HG02884 (cell line): Measurements from ENCODE around the gene TMCO4.

Experiments
- ATAC-seq: cut with Tn5 transposase; IDR thresholded peaks from one replicate; pipeline ENCODE4 v1.9.1; 2021; ENCODE audit warnings: mild to moderate bottlenecking, moderate library complexity; ENCODE audit not compliant: unreplicated experiment

TMCO4 gene

DNA sequence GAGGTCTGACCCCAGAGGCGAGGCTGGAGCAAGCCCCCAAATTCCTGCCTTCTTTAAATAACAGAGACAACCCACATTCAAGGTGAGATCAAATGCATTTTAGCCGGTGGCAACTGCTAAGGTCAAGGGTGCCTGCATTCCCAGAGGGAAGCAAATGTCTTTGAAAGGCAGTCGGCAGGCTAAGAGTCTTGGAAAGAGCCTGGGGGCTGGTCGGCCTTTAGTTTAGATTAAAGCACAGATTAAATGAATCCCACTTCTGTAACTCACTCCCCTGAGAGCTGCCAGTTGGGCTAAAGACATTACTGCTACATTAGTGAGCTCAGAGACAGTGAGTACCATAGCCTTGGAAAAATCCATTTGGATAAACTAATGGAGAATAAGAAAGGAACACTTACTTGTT is 75.8 kb downstream of the TMCO4 start:
- no peak for ATAC-seq

DNA sequence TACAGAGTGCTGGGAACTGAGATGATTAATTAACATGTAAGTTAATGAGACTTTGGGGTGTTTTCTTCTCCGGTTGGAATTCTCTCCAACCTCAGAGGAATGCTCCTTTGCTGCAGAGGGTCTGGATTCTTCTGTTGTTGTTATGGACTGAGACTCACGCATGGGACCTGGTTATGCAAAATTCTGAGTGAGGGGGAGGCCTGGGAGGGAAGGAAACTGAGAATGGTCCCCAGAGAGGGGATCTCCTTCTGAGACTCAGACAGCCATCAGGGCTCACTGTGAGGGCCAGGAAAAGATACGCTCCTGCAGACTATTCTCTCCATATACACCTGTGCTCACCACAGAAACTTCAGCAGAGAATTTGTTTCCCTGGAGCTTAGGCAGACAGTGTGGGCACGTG is 78.7 kb downstream of the TMCO4 start:
- no peak for ATAC-seq

GRCh38 chr1:19720174-19720573 is 79.5 kb downstream of the TMCO4 start:
- ATAC-seq, result no peak

DNA sequence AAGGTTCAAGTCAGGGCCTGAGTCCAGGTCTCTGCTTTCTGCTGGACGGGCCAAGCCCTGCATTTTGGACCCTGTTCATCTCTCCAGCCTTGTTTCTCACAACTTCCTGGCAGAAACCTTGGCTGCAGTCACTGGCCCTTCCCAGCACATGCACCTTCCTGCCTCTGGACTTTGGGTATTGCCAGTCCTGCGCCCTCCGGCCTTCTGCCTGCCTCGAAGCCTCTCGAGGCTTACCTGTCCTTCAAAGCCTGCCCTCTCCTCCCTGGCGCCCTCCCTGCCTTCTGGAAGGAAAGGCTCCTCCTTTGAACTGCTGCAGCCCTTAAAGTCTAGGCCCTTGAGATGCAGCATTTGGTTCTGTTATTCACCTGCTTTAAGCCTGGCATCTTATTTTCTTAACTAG is 82.2 kb downstream of the TMCO4 start:
- ATAC-seq, result no peak

- peak; percentile 52 for ATAC-seq
Measured at GRCh38 chr1:19715334-19716203, 84.1 kb downstream of the TMCO4 start.

- ATAC-seq, result no peak
Measured at GRCh38 chr1:19712928-19713327, 86.8 kb downstream of the TMCO4 start.

DNA sequence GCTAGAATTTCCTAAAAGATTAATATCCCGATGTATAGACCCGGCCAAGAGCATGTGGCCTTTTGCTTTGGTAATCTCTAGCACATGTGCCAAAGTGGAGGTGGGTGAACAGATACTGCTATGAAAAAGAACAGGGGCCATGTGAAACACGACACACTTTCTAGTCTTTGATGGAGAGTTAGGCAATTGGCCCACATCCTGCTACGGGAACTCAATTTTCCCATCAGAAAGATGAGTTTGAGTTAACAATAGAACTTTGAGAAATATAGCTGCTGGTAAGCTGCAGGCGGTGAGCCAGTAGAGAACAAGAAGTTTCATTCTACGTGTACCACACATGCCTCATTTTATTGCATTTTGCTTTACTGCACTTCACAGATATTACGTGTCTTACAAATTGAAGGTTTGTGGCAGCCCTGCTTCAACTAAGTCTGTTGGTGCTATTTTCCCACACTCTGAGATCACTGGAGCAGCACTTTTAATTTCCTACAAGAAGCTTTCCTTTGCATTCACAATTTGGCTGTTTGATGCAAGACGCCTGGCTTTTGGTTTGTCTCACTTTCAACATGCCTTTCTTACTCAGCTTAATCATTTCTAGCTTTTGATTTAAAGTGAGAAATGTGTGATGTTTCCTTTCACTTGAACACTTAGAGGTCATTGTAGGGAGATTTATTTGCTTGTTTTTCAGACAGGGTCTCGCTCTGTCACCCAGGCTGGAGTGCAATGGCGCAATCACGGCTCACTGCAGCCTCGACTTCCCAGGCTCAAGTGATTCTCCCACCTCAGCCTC is 88.7 kb downstream of the TMCO4 start:
- peak; percentile 58 for ATAC-seq

DNA sequence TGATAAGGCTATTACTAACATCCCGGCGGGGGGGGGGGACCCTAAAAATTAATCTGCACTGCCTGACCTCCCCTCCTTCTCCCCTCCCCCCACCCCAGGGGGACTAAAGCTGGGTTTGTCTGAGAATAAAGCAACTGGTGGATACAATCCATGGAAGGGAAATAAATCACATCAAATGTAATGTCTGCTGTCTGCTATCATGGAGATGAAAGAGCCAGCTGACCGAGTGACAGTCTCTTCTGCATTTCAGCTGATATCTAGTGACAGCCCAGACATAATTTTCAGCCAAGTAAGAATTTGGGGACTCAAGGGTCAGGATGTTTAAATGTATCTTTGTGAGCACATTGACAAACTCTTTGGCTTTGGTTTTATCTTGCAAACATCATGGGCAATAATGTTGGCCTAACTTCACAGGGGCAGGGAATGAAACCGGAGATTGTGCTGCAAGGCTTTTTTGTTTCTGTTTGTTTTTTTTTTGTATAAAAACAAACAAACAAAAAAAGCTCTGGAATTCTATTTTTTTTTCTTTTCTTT is 90.4 kb downstream of the TMCO4 start:
- ATAC-seq, result no peak

- ATAC-seq, result no peak
Measured at GRCh38 chr1:19708567-19709110, 91.1 kb downstream of the TMCO4 start.

DNA sequence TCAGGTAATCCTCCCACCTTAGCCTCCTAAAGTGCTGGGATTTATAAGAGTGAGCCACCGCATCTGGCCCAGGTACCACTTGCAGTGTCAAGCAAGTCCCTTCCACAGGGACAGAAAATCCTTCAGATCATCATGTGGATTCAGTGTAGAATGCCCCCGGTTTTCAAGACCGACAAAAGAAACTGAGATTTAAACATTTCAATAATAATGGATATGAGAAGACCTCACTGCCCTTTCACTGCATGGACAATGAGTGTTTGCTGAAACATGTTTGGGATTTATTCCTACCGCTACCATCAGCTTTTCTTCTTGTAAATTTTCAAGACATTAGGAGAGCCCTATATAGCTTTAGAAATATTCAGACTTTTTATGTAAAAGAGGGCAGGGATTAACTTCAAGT is 93.6 kb downstream of the TMCO4 start:
- no peak for ATAC-seq

GRCh38 chr1:19705464-19705863 is 94.3 kb downstream of the TMCO4 start:
- ATAC-seq, result no peak

GRCh38 chr1:19704247-19705113 is 95.2 kb downstream of the TMCO4 start:
- no peak for ATAC-seq

GRCh38 chr1:19703280-19703679 is 96.4 kb downstream of the TMCO4 start:
- no peak for ATAC-seq

- ATAC-seq, result no peak
Measured at GRCh38 chr1:19700079-19700777, 99.5 kb downstream of the TMCO4 start.

DNA sequence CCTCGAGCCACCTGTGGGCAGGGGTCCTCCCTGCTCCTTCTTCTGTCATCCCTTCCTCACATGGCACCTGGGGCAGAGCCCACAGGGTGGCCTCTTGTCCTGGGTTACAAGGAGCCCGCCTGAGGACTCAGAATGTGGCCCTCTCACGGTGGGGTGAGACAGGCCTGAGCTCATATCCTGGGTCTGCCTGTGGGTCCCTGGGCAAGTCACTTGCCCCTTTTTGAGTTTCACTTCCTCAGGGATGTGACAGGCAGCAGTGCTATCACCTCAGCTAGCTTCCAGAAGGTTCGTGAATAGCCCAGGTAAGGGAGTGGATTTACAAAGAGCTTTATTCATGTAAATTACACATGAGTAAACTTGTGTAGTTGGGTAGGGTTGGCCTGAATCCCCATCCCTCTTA is 101.5 kb downstream of the TMCO4 start:
- ATAC-seq, result no peak

DNA sequence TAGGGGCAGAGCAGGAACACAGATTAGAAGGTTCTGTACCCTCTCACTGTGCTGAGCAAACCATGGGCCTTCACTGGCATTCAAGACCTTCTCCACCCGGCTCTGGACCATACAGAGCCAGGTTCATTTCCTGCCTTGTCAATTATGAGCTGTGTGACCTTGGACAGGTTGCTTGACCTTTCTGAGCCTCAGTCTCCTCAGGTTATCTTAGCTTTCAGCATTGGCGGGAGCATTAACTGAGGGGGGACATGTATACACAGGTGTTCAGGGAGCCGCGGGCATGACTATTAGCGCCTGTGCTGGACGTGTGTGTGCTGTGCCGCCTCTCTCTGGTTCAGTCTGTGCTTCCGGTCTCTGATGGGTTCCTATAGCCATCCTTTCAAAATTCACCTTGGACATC is 102.9 kb downstream of the TMCO4 start:
- no peak for ATAC-seq

DNA sequence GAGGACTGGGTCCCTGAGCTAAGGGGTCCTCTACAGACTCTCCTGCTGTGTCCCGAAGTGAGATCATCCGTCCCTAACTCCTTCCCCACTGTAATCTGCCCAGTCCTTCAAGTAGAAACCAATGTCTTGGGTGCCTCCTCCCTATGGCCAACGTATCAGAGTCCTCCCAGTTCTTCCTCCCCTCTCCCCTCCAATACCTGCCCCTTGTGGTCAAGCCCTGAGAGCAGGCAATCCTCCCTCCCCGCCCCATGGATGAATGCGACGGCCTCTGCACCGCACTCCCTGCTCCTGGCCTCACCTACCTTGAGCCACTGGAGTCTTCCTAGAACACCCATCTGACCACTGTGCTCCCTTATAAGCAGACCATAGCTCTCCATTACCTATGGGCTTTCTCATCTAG is 103.9 kb downstream of the TMCO4 start:
- ATAC-seq, result no peak

DNA sequence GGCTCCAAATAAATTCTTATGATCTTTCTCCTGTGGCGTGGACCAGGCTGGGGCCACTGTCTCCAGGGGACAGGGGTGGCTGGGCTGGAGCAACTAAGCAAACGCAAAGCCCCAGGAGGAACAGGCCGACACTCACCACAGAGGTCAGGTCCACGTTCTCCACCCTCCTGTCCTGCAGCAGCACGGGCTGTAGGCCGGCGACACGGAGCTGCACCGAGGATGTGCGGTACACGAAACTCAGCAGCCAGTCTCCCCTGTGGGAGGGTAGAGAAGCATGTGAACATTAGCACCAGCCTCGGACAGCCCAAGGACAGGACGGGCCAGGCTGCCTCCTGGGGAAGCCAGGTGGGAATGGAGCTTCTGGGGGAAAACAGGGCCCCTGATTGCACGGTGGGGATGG is 105.4 kb downstream of the TMCO4 start:
- ATAC-seq, result no peak

DNA sequence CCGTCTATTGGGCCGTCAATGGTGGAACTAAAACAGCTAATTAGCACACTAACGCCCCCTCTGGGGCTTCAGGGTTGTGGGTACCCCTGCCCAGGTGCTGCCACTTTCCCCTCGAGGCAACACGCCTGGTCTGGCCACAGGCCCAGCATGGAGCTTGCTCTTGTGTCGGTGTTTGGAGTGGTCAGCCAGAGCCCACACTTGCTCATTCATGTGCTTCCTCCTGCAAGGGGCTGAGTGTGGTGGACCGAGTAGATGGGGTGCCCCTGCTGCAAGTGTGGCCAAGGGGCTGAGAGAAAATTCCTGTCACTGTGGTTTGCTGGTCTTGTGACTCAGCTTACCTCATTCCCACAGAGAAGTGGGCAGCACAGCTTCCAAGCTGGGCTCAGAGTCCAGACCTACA is 109.4 kb downstream of the TMCO4 start:
- ATAC-seq, result no peak

DNA sequence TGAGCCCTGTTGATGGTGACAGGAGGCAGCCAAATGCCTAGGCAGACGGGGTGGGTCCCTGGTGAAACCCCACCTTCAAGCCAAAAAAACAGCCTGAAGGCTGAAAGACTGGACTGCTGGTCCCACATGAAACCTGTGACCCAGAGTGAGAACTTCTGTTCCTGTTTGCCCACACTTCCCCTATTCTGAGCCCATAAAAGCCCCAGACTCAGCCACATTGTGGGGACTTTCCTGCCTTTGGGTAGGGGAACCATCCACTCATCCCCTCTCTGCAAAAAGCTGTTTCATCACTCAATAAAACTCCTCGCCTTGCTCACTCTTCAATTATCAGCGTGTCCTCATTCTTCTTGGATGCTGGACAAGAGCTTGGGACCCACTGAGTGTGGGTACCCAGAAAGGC is 109.9 kb downstream of the TMCO4 start:
- ATAC-seq, result no peak
